GM18507 (cell line): ENCODE data around the gene PSME3.

Experiments
- DNase-seq: peaks from one replicate; pipeline ENCODE4 v3.0.0; 2011; ENCODE audit warnings: low read depth; ENCODE audit not compliant: insufficient read length; ENCODE audit errors: extremely low spot score
- FAIRE-seq: peaks from 2 replicates; lab custom pipeline; 2011; peaks lifted over from hg19 to GRCh38; lab: Jason Lieb, UNC

Gene PSME3

DNA sequence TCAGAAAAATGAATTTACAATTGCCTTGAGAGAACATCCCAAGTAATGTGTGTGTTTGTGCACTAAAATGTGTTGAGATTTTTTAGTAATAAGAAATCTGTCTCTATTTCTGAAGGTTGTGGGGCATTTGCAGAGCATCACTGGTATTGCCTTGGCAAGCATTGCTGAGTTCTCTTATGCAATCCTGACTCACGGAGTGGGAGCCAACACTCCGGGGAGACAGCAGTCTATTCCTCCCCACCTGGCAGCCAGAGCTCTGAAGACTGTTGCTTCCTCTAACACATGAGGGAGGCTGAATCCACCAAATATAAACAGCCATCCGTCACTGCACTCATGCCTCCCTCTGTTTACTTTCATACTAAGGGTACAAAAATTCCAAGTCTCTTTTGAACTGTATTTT is 23.9 kb upstream of the PSME3 start:
- FAIRE-seq = no peak
- no peak for DNase-seq

- FAIRE-seq (no peak), DNase-seq (no peak)
These were observed 18.4 kb upstream of the PSME3 start for GRCh38 chr17:42814633-42815399.

DNA sequence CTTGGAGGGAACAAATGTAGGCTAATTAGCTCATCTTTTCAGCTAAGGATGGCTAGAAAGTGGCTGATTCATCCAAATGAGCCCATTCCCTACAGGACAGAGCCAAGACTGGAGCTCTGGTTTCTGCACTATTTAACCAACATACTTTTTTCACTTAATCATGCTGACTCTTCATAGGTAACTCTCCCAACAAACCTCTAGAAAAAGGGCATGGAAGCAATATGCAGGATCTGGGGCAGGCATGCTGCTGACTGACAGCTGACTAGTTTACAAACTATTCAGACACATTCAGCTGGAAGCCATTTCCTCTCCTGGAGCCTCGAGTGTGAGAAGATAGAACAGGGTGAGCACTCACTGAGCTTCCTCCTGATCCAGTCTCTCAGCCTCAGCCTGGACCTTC is 15.3 kb upstream of the PSME3 start:
- DNase-seq (no peak), FAIRE-seq (no peak)

GRCh38 chr17:42818379-42818778 is 14.8 kb upstream of the PSME3 start:
- FAIRE-seq (no peak), DNase-seq (no peak)

GRCh38 chr17:42819939-42820535 is 13.2 kb upstream of the PSME3 start:
- FAIRE-seq (no peak), DNase-seq (peak; percentile 36)

DNA sequence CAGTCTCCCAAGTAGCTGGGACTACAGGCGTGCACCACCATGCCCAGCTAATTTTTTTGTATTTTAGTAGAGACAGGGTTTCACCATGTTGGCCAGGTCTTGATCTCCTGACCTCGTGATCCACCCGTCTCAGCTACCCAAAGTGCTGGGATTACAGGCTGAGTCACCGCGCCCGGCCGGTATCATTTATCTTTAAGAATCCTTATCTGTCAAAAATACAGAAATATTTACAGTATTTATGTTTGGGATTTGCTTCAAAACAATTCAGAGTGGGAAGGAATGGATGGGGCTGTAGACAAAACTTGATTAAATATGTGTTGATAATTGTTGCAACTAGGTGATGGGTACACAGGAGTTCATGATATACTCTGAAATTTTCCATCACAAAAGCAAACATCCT is 12.0 kb upstream of the PSME3 start:
- no peak for FAIRE-seq
- DNase-seq = no peak

DNA sequence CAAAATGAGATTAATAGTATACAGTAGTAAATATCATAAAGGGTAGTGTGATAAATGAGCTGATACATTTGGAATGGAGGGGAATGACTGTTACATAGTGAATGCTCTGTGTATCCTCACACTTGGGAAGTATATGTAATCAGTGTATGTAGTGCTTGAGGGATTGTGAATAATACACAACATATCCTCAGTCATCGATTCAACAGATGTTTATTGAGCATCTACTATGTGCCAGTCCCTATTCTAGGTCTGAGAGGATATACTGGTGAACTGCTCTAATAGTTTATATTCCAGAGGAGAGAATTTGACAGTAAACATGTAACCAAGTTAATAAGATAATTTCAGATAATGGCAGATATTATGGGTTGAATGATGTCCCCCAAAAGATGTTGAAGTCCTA is 5.7 kb upstream of the PSME3 start:
- FAIRE-seq (no peak), DNase-seq (no peak)

DNA sequence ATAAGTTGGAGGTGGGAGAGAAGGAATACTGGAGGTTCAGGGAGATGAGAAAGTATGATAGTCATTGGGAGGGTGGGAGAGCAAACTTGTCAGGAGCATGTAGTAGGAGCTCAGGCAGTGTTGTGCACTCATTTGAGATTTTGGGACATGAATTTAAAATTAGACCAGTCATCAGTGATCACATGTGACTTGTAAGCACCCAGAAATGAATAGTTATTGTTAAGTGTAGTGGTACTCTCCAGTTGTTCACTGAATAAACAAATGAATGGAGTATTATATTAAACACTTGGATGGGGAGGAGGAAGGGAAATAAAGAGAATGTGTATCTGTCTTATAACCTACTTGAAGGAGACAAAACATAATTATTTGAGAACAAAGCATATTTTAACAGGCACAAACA is 2.2 kb upstream of the PSME3 start:
- FAIRE-seq = no peak
- DNase-seq = no peak

DNA sequence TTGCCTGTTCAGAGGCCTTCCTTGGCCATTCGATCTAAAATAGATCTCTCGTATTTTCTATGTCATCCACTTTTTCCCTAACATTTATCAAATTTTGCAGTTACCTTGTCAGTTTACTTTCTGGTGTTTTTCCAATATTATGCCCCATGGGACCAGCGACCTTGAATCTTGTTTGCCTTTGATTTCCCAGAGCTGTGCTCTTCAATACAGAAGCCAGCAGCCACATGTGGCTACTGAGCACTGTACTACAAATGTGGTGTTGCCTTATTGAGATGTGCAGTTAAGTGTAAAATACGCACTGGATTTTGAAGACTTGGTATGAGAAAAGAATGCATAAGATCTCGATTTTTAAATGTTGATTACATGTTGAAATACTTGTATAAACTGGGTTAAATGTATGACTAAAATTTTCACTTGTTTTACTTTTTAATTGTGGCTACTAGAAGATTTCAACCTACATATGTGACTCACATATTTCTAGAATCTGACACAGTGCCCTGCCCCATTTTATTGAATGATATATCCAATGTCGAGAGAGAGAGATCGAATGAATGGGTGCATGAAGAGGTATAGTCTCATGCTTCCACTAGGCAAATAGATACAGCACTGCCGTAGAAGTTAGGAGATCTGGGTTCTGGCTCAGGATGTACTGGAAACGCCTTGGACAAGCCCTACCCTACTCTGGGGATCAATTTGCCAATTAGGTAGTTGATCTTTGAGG is 824 bp upstream of the PSME3 start:
- no peak for FAIRE-seq
- DNase-seq = no peak

- FAIRE-seq (no peak), DNase-seq (no peak)
These were observed 698 bp downstream of the PSME3 start for GRCh38 chr17:42833767-42834422.

- FAIRE-seq (no peak), DNase-seq (no peak)
These were observed 2.5 kb downstream of the PSME3 start for GRCh38 chr17:42835732-42836131.

GRCh38 chr17:42841975-42842685 is 8.9 kb downstream of the PSME3 start:
- DNase-seq (no peak), FAIRE-seq (no peak)

- no peak for FAIRE-seq
These were observed 10.2 kb downstream of the PSME3 start for GRCh38 chr17:42843358-42843934.

DNA sequence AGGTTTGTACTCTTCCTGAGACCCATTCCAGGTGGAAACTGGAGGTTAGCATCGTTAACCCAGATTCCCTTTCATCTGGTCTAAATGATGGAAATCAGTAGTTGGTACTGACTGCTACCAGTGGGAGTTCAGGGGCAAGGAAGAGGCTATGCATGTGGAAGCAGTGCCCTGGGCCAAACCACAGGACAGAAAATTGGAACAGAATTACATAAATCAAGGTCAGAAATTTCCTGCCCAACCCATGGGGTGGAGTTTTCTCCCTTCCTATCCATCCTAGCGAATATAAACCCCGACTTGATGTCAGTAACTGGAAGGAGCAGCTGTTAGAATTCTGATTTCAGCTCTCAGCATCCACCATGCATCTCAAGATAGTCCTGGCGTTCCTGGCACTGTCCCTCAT is 11.1 kb downstream of the PSME3 start, which contains the start of gene AOC2:
TSS of gene AOC2 (plus strand) at position 310 of the 400 bp plus-strand sequence. CDS start at position 357, 47 bp downstream.
- FAIRE-seq (no peak), DNase-seq (no peak)

More at GRCh38 chr17:42843358-42843934, 10.2 kb downstream of the PSME3 start:
- DNase-seq = peak; percentile 20

- FAIRE-seq = no peak
These were observed 11.8 kb downstream of the PSME3 start for GRCh38 chr17:42844761-42845555.

GRCh38 chr17:42845556-42845917 is 12.3 kb downstream of the PSME3 start:
- no peak for DNase-seq
- no peak for FAIRE-seq

More at GRCh38 chr17:42844761-42845555, 11.8 kb downstream of the PSME3 start:
- no peak for DNase-seq

GRCh38 chr17:42845918-42846593 is 12.9 kb downstream of the PSME3 start:
- FAIRE-seq = no peak
- DNase-seq = no peak
